Body of pancreas (tissue), 4 donors: ENCODE measurements around the gene PFDN6. TPM values are rescaled to one million over a fixed set of nuclear protein-coding genes. Genes with fewer than 3 reads are reported as not detected.

ENCODE experiments used
- ATAC-seq: fragments of 150-250 bp; one replicate; pipeline ENCODE4 v1.9.1; 2016
- DNase-seq, 4 donors: peaks; one replicate each; pipeline ENCODE4 v3.0.0-alpha.2; 2019
- H3K27ac ChIP-seq, 4 donors: fragments of 200-600 bp; sonication (generic); 1 replicate in 3 of 4; 2 replicates in 1 of 4; pipeline versions ENCODE4 v1.5.1 to v1.6.1; 2016 to 2019; ENCODE audit warnings: mild to moderate bottlenecking in 1 of 4, mixed read lengths in 1 of 4, moderate library complexity in 1 of 4
- H3K27me3 ChIP-seq, 2 donors: fragments of 200-600 bp; sonication (generic); one replicate each; pipeline ENCODE4 v1.6.0; 2016; ENCODE audit warnings: mild to moderate bottlenecking in 1 of 2
- H3K36me3 ChIP-seq, 2 donors: fragments of 200-600 bp; sonication (generic); replicated peaks in 1 of 2; 2 replicates each; pipeline ENCODE4 v1.5.1; 2016; ENCODE audit warnings: low read depth in 2 of 2; ENCODE audit not compliant: insufficient read depth in 1 of 2
- H3K4me1 ChIP-seq: fragments of 200-600 bp; sonication (generic); one replicate; pipeline ENCODE4 v1.6.0; 2016
- H3K4me3 ChIP-seq, 2 donors: fragments of 200-600 bp; sonication (generic); 1 replicate in 1 of 2; 2 replicates in 1 of 2; pipeline ENCODE4 v1.5.1; 2016 to 2019
- H3K9me3 ChIP-seq, 3 donors: fragments of 200-600 bp; sonication (generic); 1 replicate in 2 of 3; 2 replicates in 1 of 3; pipeline ENCODE4 v1.5.1; 2016
- POLR2A ChIP-seq, 3 donors: fragments of 450-650 bp; IDR thresholded peaks; one replicate each; pipeline ENCODE4 v1.6.1; 2016; ENCODE audit warnings: antibody characterized with exemption in 3 of 3, mild to moderate bottlenecking in 2 of 3
- WGBS, 2 donors: methylation state at CpG; one replicate each; pipeline ENCODE4 v1.1.5; 2017; 5-methylcytosine and 5-hydroxymethylcytosine counted together
- intact Hi-C: fragments of 100-400 bp; cut with DNase I; formaldehyde crosslinking; loops from one replicate; pipeline ENCODE4 v1.15.1; 2023
- total RNA-seq, 2 donors: library from RNA; depleted of rRNA; stranded (reverse); fragments of >200 nt; gene quantifications; one replicate each; pipeline ENCODE4 v1.1.0, GENCODE V29; 2016
- TF ChIP-seq, protein P1 (sequence below), 7 experiments: fragments of 450-650 bp in 4 of 7; fragments of 200-600 bp in 3 of 7; sonication (generic) in 3 of 7; IDR thresholded peaks; one replicate each; pipeline ENCODE4 v1.5.1; 2016 to 2019; ENCODE audit warnings: antibody characterized with exemption in 7 of 7

Gene PFDN6
- total RNA-seq, 2 donors from 2014 or later, result 10.2 to 19.7 TPM

DNA sequence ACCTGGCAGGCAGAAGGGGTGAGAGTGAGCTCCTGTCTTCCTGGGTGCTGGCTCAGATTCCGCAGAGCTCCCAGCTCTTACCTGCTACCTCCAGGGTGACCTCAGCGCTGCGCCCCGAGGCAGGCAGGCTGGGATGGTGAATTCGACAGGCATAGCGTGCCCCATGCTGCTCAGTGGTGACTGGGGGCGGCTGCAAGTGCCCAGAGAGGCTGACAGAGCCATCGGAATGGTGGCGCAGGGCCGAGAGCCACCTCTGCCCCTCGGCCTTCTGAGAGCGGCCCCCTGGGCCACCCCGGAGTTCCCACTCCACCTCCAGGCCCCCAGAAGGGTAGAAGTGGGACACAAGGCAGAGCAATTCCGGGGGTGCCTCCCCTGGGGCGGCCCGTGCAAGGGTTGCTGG, 14.8 kb downstream of the PFDN6 start:
- Histone ChIP-seq H3K27me3 (no peaks in the 10 kb centered on the region), H3K27ac (no peak overlapping the region), H3K4me1 (peaks cover 16% of the 10 kb centered on the region), H3K9me3 (no peaks in the 10 kb centered on the region), H3K4me3 (no peak overlapping the region), H3K36me3 (peaks cover 0 to 17% of the 10 kb centered on the region in 2 donors)
- no peak for ATAC-seq
- no peak for TF ChIP-seq POLR2A (IDR thresholded peaks at IDR 0.05)
- TF ChIP-seq, protein P1, sequence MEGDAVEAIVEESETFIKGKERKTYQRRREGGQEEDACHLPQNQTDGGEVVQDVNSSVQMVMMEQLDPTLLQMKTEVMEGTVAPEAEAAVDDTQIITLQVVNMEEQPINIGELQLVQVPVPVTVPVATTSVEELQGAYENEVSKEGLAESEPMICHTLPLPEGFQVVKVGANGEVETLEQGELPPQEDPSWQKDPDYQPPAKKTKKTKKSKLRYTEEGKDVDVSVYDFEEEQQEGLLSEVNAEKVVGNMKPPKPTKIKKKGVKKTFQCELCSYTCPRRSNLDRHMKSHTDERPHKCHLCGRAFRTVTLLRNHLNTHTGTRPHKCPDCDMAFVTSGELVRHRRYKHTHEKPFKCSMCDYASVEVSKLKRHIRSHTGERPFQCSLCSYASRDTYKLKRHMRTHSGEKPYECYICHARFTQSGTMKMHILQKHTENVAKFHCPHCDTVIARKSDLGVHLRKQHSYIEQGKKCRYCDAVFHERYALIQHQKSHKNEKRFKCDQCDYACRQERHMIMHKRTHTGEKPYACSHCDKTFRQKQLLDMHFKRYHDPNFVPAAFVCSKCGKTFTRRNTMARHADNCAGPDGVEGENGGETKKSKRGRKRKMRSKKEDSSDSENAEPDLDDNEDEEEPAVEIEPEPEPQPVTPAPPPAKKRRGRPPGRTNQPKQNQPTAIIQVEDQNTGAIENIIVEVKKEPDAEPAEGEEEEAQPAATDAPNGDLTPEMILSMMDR (IDR thresholded peaks at IDR 0.05), result no peak
- intact Hi-C loops, result no loop called here
- no peak for DNase-seq
- WGBS, 2 donors, result 87 to 89% methylated on average over 7 to 9 of the region's 16 CpGs

DNA sequence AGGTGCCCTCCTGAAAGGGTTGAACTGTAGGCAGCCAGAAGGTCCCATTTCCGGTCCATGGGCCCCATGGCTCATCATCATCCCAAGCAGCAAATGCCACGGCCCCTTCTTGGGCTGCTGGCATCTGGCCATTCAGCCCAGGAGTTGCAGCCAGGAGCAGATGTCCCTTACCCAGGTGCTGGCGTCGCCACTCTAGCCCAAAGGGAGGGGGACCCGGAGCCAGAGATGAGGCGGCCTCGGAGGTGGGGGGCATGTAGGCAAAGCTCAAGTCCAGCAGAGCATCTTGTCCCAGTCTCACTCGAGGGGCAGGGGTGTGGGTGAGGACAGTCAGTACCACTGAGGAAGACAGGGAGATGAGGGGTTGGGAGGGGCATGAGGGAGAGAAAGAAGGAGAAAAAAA, 15.7 kb downstream of the PFDN6 start:
- Histone ChIP-seq H3K9me3 (no peaks in the 10 kb centered on the region), H3K4me1 (peaks cover 13% of the 10 kb centered on the region), H3K36me3 (peaks cover 0 to 18% of the 10 kb centered on the region in 2 donors), H3K27me3 (no peaks in the 10 kb centered on the region), H3K27ac (no peak overlapping the region), H3K4me3 (no peak overlapping the region)
- intact Hi-C loops, result no loop called here
- DNase-seq (no peak), ATAC-seq (no peak)
- WGBS, 2 donors, result 64 to 85% methylated on average over 4 to 8 of the region's 8 CpGs
- TF ChIP-seq, protein P1 (IDR thresholded peaks at IDR 0.05), result no peak
- no peak for TF ChIP-seq POLR2A (IDR thresholded peaks at IDR 0.05)

DNA sequence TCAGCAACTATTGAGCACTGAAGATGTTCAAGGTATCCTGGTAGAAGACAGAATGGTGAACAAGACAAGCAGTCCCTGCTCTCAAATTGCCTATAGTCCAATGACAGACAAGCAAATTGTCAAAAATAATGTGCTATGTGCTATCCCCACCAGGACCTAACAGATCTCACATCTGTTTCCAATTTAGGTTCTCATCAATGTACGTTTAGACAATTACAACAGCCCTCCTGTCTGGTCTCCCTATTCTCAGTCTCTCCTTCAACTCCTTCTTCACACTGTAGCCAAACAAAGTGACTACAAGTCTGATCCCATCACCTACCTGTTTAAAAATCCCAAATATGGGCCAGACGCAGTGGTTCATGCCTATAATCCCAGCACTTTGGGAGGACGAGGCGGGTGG, 17.0 kb downstream of the PFDN6 start:
- 92% methylated on average over 4 of the region's 4 CpGs for WGBS, 2 donors
- peaks cover 0 to 22% of the 10 kb centered on the region in 2 donors for H3K36me3 ChIP-seq
- H3K27ac ChIP-seq, result no peak overlapping the region
- no peak for TF ChIP-seq POLR2A (IDR thresholded peaks at IDR 0.05)
- TF ChIP-seq, protein P1 (IDR thresholded peaks at IDR 0.05), result no peak
- H3K27me3 ChIP-seq, result no peaks in the 10 kb centered on the region
- ATAC-seq, result no peak
- intact Hi-C loops, result no loop called here
- H3K9me3 ChIP-seq, result no peaks in the 10 kb centered on the region
- DNase-seq, result no peak
- peaks cover under 1% of the 10 kb centered on the region for H3K4me1 ChIP-seq
- no peak overlapping the region for H3K4me3 ChIP-seq

DNA sequence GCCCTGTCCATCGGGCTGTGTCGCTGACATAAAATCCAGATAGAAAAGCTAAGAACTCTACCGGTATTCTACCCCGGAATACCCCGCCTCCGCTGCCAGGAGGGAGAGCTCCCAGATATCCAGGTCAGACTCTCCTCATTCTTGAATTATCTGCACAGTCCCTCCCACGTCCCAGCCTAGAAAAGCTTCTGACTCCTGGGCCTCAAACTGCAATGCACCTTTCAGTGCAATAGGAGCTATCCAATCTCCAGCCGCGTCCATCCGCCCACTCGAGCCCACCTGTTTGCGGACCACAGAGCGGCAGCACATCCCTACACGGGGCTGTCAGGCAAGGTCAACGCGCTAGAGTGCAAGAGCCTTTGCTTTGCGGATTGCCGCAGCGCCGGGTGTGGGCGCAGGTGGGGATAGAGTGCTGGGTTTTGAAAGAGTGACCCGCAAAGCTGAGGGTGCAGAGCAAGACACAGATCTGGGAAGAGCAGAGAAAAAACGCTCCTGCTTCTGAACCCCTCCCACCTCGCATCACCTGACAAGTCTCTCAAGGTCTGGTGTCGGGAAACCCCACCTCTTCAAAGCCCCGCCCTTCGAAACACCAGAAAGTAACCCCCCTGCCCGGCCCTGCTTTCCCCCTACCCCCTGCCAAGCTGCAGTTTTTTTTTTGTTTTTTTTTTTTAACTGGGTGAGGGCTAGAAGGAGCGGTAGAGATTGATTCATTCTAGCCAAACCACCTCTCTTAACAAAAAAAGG, 23.1 kb downstream of the PFDN6 start:
- Histone ChIP-seq H3K27me3 (no peaks in the 10 kb centered on the region), H3K27ac (peak overlapping the region; percentile 86 to 97 (median 96)), H3K9me3 (no peaks in the 10 kb centered on the region), H3K36me3 (peaks cover 0 to 4% of the 10 kb centered on the region in 2 donors), H3K4me3 (peak overlapping the region; percentile 83 to 91), H3K4me1 (peaks cover 36% of the 10 kb centered on the region)
- TF ChIP-seq, protein P1 (IDR thresholded peaks at IDR 0.05), result peak in 1 of 7 experiments; percentile 7
- TF ChIP-seq POLR2A (IDR thresholded peaks at IDR 0.05), result peak in 1 of 3 donors; percentile 11
- intact Hi-C loops, result no loop called here
- ATAC-seq (peak; percentile 62), DNase-seq (peak; percentile 83 to 94 (median 90))
- WGBS, 2 donors, result 1 to 2% methylated on average over 16 to 29 of the region's 29 CpGs
